Measurements from ENCODE around the gene EMC10.

- TF ChIP-seq, protein P1, sequence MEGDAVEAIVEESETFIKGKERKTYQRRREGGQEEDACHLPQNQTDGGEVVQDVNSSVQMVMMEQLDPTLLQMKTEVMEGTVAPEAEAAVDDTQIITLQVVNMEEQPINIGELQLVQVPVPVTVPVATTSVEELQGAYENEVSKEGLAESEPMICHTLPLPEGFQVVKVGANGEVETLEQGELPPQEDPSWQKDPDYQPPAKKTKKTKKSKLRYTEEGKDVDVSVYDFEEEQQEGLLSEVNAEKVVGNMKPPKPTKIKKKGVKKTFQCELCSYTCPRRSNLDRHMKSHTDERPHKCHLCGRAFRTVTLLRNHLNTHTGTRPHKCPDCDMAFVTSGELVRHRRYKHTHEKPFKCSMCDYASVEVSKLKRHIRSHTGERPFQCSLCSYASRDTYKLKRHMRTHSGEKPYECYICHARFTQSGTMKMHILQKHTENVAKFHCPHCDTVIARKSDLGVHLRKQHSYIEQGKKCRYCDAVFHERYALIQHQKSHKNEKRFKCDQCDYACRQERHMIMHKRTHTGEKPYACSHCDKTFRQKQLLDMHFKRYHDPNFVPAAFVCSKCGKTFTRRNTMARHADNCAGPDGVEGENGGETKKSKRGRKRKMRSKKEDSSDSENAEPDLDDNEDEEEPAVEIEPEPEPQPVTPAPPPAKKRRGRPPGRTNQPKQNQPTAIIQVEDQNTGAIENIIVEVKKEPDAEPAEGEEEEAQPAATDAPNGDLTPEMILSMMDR (IDR thresholded peaks at IDR 0.05; ENCODE audit: low read length) = no peak
- TF ChIP-seq EZH2phosphoT487 (IDR thresholded peaks at IDR 0.05; ENCODE audit: low read length) = no peak
- no peak for TF ChIP-seq EZH2 (optimal IDR thresholded peaks at IDR 0.05; ENCODE audit: low read depth, low read length)
Observed at GRCh38 chr19:50480281-50481111, 4.2 kb downstream of the EMC10 start.
